SK-N-SH (cell line): Measurements from ENCODE around the gene TEPSIN. TPM values are rescaled to one million over a fixed set of nuclear protein-coding genes. Genes with fewer than 3 reads are reported as not detected.

Experiments used
- CTCF ChIA-PET: fragments of 300-600, 350-600 bp; formaldehyde crosslinking; extraction: SDS; loops from one replicate; lab custom pipeline; 2021; lab: Yijun Ruan, JAX
- POLR2A ChIA-PET: fragments of 350-600 bp; sonication (Branson Sonifier 250); formaldehyde crosslinking; extraction: SDS; loops from one replicate; lab custom pipeline; 2020; ENCODE audit warnings: antibody characterized with exemption, inconsistent platforms; lab: Yijun Ruan, JAX
- DNase-seq: peaks from one replicate; pipeline ENCODE4 v3.0.0; 2012
- H2AFZ ChIP-seq: fragments of 200-600 bp; sonication (generic); 2 replicates; pipeline ENCODE4 v1.8.1; 2016; ENCODE audit warnings: antibody characterized with exemption, mild to moderate bottlenecking, low read depth
- H3F3A ChIP-seq: fragments of 200-600 bp; sonication (generic); replicated peaks from 2 replicates; pipeline ENCODE3; 2016; ENCODE audit warnings: antibody characterized with exemption, mild to moderate bottlenecking; ENCODE audit not compliant: insufficient read depth
- H3K27ac ChIP-seq, 2 experiments: fragments of 200-500 bp in 1 of 2; fragments of 200-600 bp in 1 of 2; sonication (Bioruptor generic) in 1 of 2; sonication (generic), shearing (Covaris generic) in 1 of 2; 2 replicates each; pipeline versions ENCODE4 v1.5.1 to v1.6.1; 2014 to 2016; ENCODE audit warnings: low read depth in 2 of 2, inconsistent platforms in 1 of 2, low read length in 1 of 2, mild to moderate bottlenecking in 1 of 2, mixed read lengths in 1 of 2
- H3K27me3 ChIP-seq: fragments of 200-600 bp; sonication (generic), shearing (Covaris generic); 2 replicates; pipeline ENCODE4 v1.6.1; 2016; ENCODE audit warnings: mixed run types; ENCODE audit not compliant: insufficient read depth
- H3K36me3 ChIP-seq, 2 experiments: fragments of 200-500 bp in 1 of 2; fragments of 200-600 bp in 1 of 2; sonication (Bioruptor generic) in 1 of 2; sonication (generic) in 1 of 2; replicated peaks in 1 of 2; 2 replicates each; pipeline versions ENCODE3 to v1.5.1; 2014 to 2016; ENCODE audit warnings: low read length in 1 of 2, mild to moderate bottlenecking in 1 of 2; ENCODE audit not compliant: insufficient read depth in 2 of 2, control insufficient read depth in 1 of 2
- H3K4me1 ChIP-seq, 2 experiments: fragments of 200-500 bp in 1 of 2; fragments of 200-600 bp in 1 of 2; sonication (Bioruptor generic) in 1 of 2; sonication (generic), shearing (Covaris generic) in 1 of 2; 2 replicates each; pipeline versions ENCODE4 v1.5.1 to v1.6.1; 2014 to 2016; ENCODE audit warnings: low read depth in 1 of 2, low read length in 1 of 2, mixed run types in 1 of 2; ENCODE audit not compliant: insufficient read depth in 2 of 2, control insufficient read depth in 1 of 2
- H3K4me2 ChIP-seq: fragments of 200-600 bp; sonication (generic), shearing (Covaris generic); 2 replicates; pipeline ENCODE4 v1.6.1; 2017; ENCODE audit warnings: mixed run types
- H3K4me3 ChIP-seq, 2 experiments: fragments of 200-500 bp in 1 of 2; fragments of 200-600 bp in 1 of 2; sonication (Bioruptor generic) in 1 of 2; sonication (generic), shearing (Covaris generic) in 1 of 2; 2 replicates each; pipeline versions ENCODE4 v1.5.1 to v1.8.1; 2014 to 2016; ENCODE audit warnings: low read depth in 2 of 2, inconsistent platforms in 1 of 2, low read length in 1 of 2, mild to moderate bottlenecking in 1 of 2, mixed read lengths in 1 of 2, moderate library complexity in 1 of 2
- H3K79me2 ChIP-seq: fragments of 200-600 bp; sonication (generic); 2 replicates; pipeline ENCODE4 v1.8.1; 2017; ENCODE audit warnings: mild to moderate bottlenecking; ENCODE audit not compliant: insufficient read depth
- H3K9ac ChIP-seq: fragments of 200-600 bp; sonication (generic); 2 replicates; pipeline ENCODE4 v1.6.1; 2017; ENCODE audit warnings: mixed run types
- H3K9me2 ChIP-seq: fragments of 200-600 bp; sonication (generic); 2 replicates; pipeline ENCODE4 v1.6.1; 2017; ENCODE audit warnings: mixed run types
- H3K9me3 ChIP-seq: fragments of 200-600 bp; sonication (generic); 2 replicates; pipeline ENCODE4 v1.6.1; 2017; ENCODE audit warnings: mixed run types, mild to moderate bottlenecking, moderate library complexity
- H4K20me1 ChIP-seq: fragments of 200-600 bp; sonication (generic); 2 replicates; pipeline ENCODE4 v1.6.1; 2017; ENCODE audit warnings: mild to moderate bottlenecking, mixed run types; ENCODE audit not compliant: insufficient read depth
- CHD2 ChIP-seq: fragments of 150-350 bp; IDR thresholded peaks from 2 replicates; pipeline ENCODE4 v1.6.1; 2018; ENCODE audit warnings: low read length; ENCODE audit not compliant: partially characterized antibody
- EP300 ChIP-seq, 2 experiments: IDR thresholded peaks; 2 replicates each; pipeline versions ENCODE4 v1.4.0 to v1.6.1; 2012; ENCODE audit warnings: borderline replicate concordance in 1 of 2, low read depth in 1 of 2, low read length in 1 of 2
- EZH2phosphoT487 ChIP-seq: fragments of 200-600 bp; sonication (generic); IDR thresholded peaks from 2 replicates; pipeline ENCODE4 v1.6.1; 2017; ENCODE audit warnings: low read depth, mixed run types, mild to moderate bottlenecking, antibody characterized with exemption, moderate library complexity, borderline replicate concordance
- FOXJ3 ChIP-seq: sonication (generic); formaldehyde crosslinking; IDR thresholded peaks from 2 replicates; pipeline ENCODE4 v1.5.1; 2020; ENCODE audit warnings: mild to moderate bottlenecking, missing genetic modification reagents
- GATA2 ChIP-seq: sonication (generic); formaldehyde crosslinking; IDR thresholded peaks from 2 replicates; pipeline ENCODE4 v1.5.0; 2020; ENCODE audit warnings: mild to moderate bottlenecking, missing genetic modification reagents
- JUND ChIP-seq: IDR thresholded peaks from 2 replicates; pipeline ENCODE4 v1.4.0; 2012
- NFIC ChIP-seq: IDR thresholded peaks from 2 replicates; pipeline ENCODE4 v1.4.0; 2012; ENCODE audit warnings: borderline replicate concordance
- PBX3 ChIP-seq: IDR thresholded peaks from 2 replicates; pipeline ENCODE4; 2012
- POLR2AphosphoS5 ChIP-seq: IDR thresholded peaks from 2 replicates; pipeline ENCODE4 v1.6.1; 2012; ENCODE audit warnings: low read depth, low read length
- RCOR1 ChIP-seq: fragments of 150-350 bp; IDR thresholded peaks from 2 replicates; pipeline ENCODE4 v1.6.1; 2017; ENCODE audit warnings: antibody characterized with exemption, low read length
- RFX5 ChIP-seq: IDR thresholded peaks from 2 replicates; pipeline ENCODE4 v1.6.1; 2012; ENCODE audit warnings: mild to moderate bottlenecking, improper control_type of control experiment, low read length
- SIN3A ChIP-seq: IDR thresholded peaks from 2 replicates; pipeline ENCODE4 v1.6.1; 2012; ENCODE audit warnings: low read depth, mild to moderate bottlenecking, low read length, moderate library complexity, borderline replicate concordance
- WGBS: methylation state at CpG from one replicate; pipeline ENCODE4 v1.1.6; 2017; ENCODE audit warnings: low lambda C conversion rate; 5-methylcytosine and 5-hydroxymethylcytosine counted together
- polyA plus RNA-seq, 3 experiments: library from polyadenylated mRNA; depleted of rRNA; stranded (reverse); fragments of >200 nt; gene quantifications; 2 replicates each; pipeline ENCODE4 v1.2.3, GENCODE V29; 2012
- TF ChIP-seq, protein P1 (sequence below): fragments of 200-600 bp; sonication (generic); IDR thresholded peaks from 2 replicates; pipeline ENCODE4 v1.6.1; 2017; ENCODE audit warnings: antibody characterized with exemption, mild to moderate bottlenecking, moderate library complexity

TEPSIN gene
- polyA plus RNA-seq, 1 of the 3 experiments (the other 2 are of a cell fraction): 35.3 TPM

- H3K79me2 ChIP-seq: no peaks in the 10 kb centered on the region
- no peak for DNase-seq
- H3K9ac ChIP-seq: no peak overlapping the region
- WGBS: 98% methylated on average over 19 of the region's 19 CpGs
- no peaks in the 10 kb centered on the region for H3F3A ChIP-seq
- H3K27ac ChIP-seq: no peak overlapping the region
- no peaks in the 10 kb centered on the region for H3K9me3 ChIP-seq
- H3K4me3 ChIP-seq: no peak overlapping the region
- TF ChIP-seq JUND (no peak), CHD2 (no peak), EP300 (IDR thresholded peaks at IDR 0.05; ENCODE audit: borderline replicate concordance in 1 of 2, low read depth in 1 of 2, low read length in 1 of 2) (no peak), NFIC (no peak), POLR2AphosphoS5 (no peak)
- TF ChIP-seq, protein P1, sequence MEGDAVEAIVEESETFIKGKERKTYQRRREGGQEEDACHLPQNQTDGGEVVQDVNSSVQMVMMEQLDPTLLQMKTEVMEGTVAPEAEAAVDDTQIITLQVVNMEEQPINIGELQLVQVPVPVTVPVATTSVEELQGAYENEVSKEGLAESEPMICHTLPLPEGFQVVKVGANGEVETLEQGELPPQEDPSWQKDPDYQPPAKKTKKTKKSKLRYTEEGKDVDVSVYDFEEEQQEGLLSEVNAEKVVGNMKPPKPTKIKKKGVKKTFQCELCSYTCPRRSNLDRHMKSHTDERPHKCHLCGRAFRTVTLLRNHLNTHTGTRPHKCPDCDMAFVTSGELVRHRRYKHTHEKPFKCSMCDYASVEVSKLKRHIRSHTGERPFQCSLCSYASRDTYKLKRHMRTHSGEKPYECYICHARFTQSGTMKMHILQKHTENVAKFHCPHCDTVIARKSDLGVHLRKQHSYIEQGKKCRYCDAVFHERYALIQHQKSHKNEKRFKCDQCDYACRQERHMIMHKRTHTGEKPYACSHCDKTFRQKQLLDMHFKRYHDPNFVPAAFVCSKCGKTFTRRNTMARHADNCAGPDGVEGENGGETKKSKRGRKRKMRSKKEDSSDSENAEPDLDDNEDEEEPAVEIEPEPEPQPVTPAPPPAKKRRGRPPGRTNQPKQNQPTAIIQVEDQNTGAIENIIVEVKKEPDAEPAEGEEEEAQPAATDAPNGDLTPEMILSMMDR: no peak
- no peak overlapping the region for H3K4me2 ChIP-seq
- peaks cover 30 to 76% of the 10 kb centered on the region in 2 experiments for H3K36me3 ChIP-seq
- ChIA-PET CTCF (interaction anchor here (1.3 to 11.3 kb wide), 2 partner anchors 169 to 221 kb away, joined by 4 to 140 read pairs; no protein-coding TSS in a partner anchor), POLR2A (interaction anchor here (0.7 kb wide), 1 partner anchor 31 kb away, joined by 3 read pairs; no protein-coding TSS in a partner anchor)
- H3K27me3 ChIP-seq: no peaks in the 10 kb centered on the region
- H3K9me2 ChIP-seq: no peaks in the 10 kb centered on the region
- H4K20me1 ChIP-seq: peaks cover 10% of the 10 kb centered on the region; the same call in 1 of the 2 replicates
- H2AFZ ChIP-seq: no peak overlapping the region
- peaks cover 0 to 15% of the 10 kb centered on the region in 2 experiments; a peak in 1 of 4 replicates for H3K4me1 ChIP-seq
Measured at GRCh38 chr17:81260641-81261040, 21.8 kb upstream of the TEPSIN start.

GRCh38 chr17:81260171-81260570, 21.3 kb upstream of the TEPSIN start:
- no peaks in the 10 kb centered on the region for H3K9me3 ChIP-seq
- H3K27me3 ChIP-seq: no peaks in the 10 kb centered on the region
- no peaks in the 10 kb centered on the region for H3F3A ChIP-seq
- WGBS: 96% methylated on average over 17 of the region's 17 CpGs
- H3K79me2 ChIP-seq: no peaks in the 10 kb centered on the region
- H3K36me3 ChIP-seq: peaks cover 28 to 72% of the 10 kb centered on the region in 2 experiments
- DNase-seq: no peak
- no peak overlapping the region for H3K27ac ChIP-seq
- H3K4me1 ChIP-seq: peaks cover 0 to 15% of the 10 kb centered on the region in 2 experiments; a peak in 1 of 4 replicates
- H3K9ac ChIP-seq: no peak overlapping the region
- peaks cover 10% of the 10 kb centered on the region; the same call in 1 of the 2 replicates for H4K20me1 ChIP-seq
- ChIA-PET POLR2A (interaction anchor here (0.6 to 0.7 kb wide), 2 partner anchors 23 to 31 kb away, joined by 3 read pairs; no protein-coding TSS in a partner anchor), CTCF (interaction anchor here (1.3 to 11.3 kb wide), 2 partner anchors 169 to 222 kb away, joined by 4 to 140 read pairs; no protein-coding TSS in a partner anchor)
- H3K4me3 ChIP-seq: no peak overlapping the region
- no peaks in the 10 kb centered on the region for H3K9me2 ChIP-seq
- no peak overlapping the region for H3K4me2 ChIP-seq
- H2AFZ ChIP-seq: no peak overlapping the region
- no peak for TF ChIP-seq CHD2

GRCh38 chr17:81259058-81259605, 20.3 kb upstream of the TEPSIN start:
- ChIA-PET POLR2A (interaction anchor here (1.1 to 1.2 kb wide), 2 partner anchors 87 to 226 kb away, joined by 3 to 4 read pairs; no protein-coding TSS in a partner anchor), CTCF (interaction anchor here (0.6 to 11.3 kb wide), 32 partner anchors 10 to 302 kb away, joined by 3 to 140 read pairs (median 5); partner anchors contain the start of genes BAHCC1, NDUFAF8, SLC38A10 and TEPSIN)
- Histone ChIP-seq H3K9me2 (no peaks in the 10 kb centered on the region), H3K4me2 (no peak overlapping the region), H4K20me1 (peaks cover 10% of the 10 kb centered on the region; the same call in 1 of the 2 replicates), H3K36me3 (peaks cover 27 to 66% of the 10 kb centered on the region in 2 experiments), H2AFZ (no peak overlapping the region), H3K79me2 (no peaks in the 10 kb centered on the region), H3K27ac (no peak overlapping the region; a peak in 1 of 4 replicates), H3K27me3 (no peaks in the 10 kb centered on the region), H3K9ac (no peak overlapping the region), H3F3A (no peaks in the 10 kb centered on the region), H3K4me1 (peaks cover 0 to 15% of the 10 kb centered on the region in 2 experiments; a peak in 1 of 4 replicates), H3K4me3 (no peak overlapping the region), H3K9me3 (no peaks in the 10 kb centered on the region)
- DNase-seq: no peak
- WGBS: 94% methylated on average over 17 of the region's 23 CpGs
- no peak for TF ChIP-seq RCOR1
- no peak for TF ChIP-seq EZH2phosphoT487
- no peak for TF ChIP-seq FOXJ3
- TF ChIP-seq PBX3: no peak
- TF ChIP-seq POLR2AphosphoS5: no peak
- TF ChIP-seq GATA2: no peak
- TF ChIP-seq SIN3A: no peak
- TF ChIP-seq, protein P1: no peak
- TF ChIP-seq RFX5: no peak
- no peak for TF ChIP-seq CHD2
